ENCODE measurements around the gene ZSCAN1.

- TF ChIP-seq EZH2 (IDR thresholded peaks at IDR 0.05) (no peak), CTCF (IDR thresholded peaks at IDR 0.05) (no peak)
Observed at GRCh38 chr19:58053480-58054156, 19.8 kb downstream of the ZSCAN1 start.

Measured in neural progenitor cell (in vitro differentiated cells).